GM12865 (cell line): Measurements from ENCODE around the gene MFNG.
"Not testable (repeated sequence)": the region's sequence is repeated elsewhere in the genome, so short reads cannot be mapped to it uniquely, and the experiment has no call there.

Source experiments
- DNase-seq: peaks from one replicate; pipeline ENCODE4 v3.0.0; 2010; ENCODE audit warnings: low read depth
- H3K4me3 ChIP-seq: 2 replicates; pipeline ENCODE4 v1.5.1; 2011; ENCODE audit warnings: mild to moderate bottlenecking, low read depth, low read length, control low read depth
- TF ChIP-seq, protein P1 (sequence below): IDR thresholded peaks from 2 replicates; pipeline ENCODE4 v1.5.1; 2011; ENCODE audit warnings: low read length, control low read depth, low read depth, inconsistent platforms; ENCODE audit not compliant: insufficient read depth; ENCODE audit errors: missing control alignments

The MFNG gene

DNA sequence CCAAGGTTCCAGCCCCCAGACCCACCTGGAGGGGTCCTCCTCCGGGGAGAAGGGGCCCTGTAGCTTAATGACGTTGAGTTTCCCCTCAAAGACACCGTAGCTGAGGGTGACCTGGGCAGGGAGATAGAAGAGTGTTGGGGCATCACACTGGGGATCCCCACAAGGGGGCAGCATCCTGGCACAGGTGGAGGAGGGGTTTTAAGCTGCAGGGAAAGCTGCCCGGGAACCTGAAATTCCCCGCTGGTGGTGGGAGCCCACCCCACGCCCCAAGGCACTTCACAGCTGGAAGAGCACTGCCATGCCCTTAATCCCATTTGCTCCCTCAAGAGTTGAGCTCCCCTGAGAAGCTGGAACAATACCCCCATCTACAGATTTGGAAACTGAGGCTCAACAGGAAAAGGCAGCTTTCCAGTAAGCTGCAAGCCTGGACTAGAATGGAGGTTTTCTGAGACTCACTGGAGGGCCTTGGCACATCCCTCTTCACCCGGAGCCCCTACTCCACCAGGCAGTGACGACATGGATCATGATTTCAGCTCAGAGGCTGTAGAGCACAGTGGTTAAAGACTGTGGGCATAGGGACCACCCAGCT lies 13.7 kb downstream of the MFNG start:
- no peak overlapping the region for H3K4me3 ChIP-seq
- peak; percentile 44 for DNase-seq
- TF ChIP-seq, protein P1, sequence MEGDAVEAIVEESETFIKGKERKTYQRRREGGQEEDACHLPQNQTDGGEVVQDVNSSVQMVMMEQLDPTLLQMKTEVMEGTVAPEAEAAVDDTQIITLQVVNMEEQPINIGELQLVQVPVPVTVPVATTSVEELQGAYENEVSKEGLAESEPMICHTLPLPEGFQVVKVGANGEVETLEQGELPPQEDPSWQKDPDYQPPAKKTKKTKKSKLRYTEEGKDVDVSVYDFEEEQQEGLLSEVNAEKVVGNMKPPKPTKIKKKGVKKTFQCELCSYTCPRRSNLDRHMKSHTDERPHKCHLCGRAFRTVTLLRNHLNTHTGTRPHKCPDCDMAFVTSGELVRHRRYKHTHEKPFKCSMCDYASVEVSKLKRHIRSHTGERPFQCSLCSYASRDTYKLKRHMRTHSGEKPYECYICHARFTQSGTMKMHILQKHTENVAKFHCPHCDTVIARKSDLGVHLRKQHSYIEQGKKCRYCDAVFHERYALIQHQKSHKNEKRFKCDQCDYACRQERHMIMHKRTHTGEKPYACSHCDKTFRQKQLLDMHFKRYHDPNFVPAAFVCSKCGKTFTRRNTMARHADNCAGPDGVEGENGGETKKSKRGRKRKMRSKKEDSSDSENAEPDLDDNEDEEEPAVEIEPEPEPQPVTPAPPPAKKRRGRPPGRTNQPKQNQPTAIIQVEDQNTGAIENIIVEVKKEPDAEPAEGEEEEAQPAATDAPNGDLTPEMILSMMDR, result peak; percentile 59

DNA sequence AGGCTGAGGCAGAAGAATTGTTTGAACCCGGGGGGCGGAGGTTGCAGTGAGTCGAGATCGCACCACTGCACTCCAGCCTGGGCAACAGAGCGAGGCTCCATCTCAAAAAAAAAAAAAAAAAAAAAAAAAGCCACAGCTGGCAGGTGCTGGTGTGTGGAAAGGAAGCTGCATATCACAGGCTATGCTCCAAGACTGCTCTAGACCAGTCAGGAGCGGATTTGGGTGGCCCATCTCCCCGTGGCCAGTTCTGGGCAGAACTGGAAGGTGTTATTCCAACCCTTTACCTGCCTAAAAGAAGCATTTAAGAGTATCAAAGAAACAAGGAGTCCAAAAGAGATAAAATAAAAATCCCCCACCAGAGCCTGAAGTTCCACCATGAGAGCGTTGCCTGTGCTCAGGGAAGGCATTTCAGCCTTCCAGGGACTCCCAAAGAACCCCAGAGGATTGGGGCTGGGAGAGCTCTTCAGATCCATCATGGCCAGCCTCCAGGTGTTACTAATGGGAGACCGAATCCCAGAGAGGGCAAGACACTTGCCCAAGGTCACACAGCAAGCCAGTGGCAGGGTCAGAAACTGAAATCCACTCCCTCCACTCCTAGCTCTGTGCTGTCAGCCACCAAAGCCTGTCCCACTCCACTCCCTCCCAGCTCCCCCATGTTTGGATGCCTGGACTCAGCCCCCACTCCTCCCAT lies 14.3 kb downstream of the MFNG start:
- DNase-seq, result no peak
- TF ChIP-seq, protein P1, result no peak
- no peak overlapping the region for H3K4me3 ChIP-seq

DNA sequence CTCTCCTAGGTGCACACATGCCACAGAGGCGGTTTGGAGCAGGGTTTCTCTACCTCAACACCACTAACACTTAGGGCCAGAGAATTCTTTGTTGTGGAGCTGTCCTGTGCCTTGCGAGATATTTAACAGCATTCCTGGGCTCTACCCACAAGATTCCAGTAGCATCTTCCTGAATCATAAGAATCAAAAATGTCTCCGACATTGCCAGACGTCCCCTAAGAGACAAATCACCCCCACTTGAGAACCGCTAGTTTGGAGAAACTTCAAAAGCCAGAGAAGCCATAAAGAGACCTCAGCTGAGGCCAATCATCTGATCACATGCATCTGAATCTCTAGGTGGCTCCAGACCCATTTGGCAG lies 16.1 kb downstream of the MFNG start:
- no peak overlapping the region for H3K4me3 ChIP-seq
- TF ChIP-seq, protein P1, result no peak
- no peak for DNase-seq

DNA sequence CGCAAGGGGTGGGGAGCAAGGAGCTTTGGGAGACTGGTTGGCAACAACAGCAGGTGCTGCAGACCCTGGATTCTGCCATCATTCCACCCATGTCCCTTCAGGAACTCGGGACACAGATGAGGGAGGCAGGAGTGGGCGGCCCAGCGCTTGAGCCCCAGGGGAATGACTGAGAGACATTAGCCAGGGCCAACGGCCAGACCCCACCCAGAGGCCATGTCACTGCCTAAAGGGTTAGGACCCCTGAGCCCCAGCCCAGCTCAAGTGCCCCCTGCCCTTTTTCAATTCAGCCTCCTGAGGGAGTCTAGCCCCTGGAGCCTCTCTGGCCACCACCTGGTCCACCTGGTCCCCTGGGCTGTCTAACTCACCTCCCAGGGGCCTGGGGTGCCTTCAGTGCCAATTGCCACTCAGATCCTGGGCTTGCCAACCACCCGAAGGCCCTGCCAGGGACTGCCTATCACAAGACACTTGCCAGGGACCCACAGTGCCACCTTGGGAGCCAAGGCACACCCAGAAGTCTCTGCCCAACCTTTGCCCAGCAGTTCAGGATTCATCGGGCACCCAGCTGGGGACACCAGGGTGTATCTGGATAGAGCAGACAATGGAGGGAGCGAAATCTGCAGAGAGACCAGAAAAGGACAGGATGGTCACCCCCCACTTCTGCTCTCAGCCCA lies 16.6 kb downstream of the MFNG start:
- TF ChIP-seq, protein P1, result no peak
- H3K4me3 ChIP-seq, result no peak overlapping the region
- DNase-seq, result no peak

DNA sequence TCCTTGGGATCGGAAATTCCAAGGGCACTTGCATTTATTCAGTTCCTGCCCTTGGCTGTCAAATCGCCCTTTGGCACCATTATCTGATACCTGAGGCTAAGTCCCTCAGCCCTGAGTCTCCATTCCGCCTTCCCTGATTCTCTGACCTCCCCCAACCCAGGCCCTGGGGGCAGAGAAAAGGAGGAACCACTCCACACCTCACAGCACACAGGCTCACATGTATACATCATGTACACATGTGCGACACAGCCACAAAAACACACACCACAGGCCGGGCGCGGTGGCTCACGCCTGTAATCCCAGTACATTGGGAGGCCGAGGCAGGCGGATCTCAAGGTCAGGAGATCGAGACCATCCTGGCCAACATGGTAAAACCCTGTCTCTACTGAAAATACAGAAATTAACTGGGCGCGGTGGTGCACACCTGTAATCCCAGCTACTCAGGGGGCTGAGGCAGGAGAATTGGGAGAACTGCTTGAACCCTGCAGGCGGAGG lies 17.9 kb downstream of the MFNG start:
- not testable (repeated sequence) for DNase-seq, H3K4me3 ChIP-seq

DNA sequence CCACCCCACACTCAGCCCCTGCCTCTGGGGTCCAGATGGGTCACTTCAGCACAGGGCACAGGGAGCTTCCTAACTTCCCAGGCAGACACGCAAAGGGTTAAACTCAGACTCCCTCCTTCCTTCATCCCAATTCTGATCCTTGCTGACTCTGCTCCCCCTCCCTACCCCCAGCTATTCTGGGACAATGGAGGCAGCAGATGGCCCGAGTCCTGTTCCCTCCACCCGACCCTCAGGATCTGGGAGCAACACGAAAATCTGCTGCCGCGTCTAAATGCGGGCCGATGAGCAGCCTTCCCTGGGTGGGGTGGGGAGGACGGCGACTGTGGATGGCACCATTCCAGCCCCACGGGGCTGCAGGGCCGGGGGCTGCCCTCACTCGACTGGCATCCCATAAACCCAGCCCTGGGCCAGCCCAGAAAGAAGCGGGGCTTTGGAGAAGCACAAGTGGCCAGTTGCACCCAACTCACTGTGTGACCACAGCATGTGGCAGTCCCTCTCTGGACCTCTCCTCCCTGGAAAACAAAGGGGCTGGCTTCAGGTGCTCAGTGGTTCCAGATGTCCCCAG lies 18.7 kb downstream of the MFNG start:
- TF ChIP-seq, protein P1, result no peak
- DNase-seq, result no peak
- H3K4me3 ChIP-seq, result no peak overlapping the region

DNA sequence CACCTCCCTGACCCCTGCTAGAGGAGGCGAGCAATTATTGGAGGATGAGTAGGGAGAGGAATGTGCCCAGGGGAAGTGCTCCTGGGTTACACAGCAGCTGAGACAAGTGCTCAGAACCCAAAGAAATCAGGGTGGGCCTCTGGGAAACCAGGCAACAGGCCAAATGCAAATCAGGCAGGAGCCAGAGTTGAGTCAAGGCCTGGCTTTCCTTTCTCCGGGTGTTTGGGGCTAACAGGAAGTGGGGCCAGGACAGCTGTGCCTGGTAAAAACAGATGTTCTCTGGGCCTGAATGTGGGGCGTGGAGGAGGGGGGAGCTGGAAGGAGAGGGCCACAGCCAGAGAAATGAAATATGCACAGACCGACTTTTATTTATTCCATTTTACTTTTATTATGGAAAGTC lies 22.0 kb downstream of the MFNG start:
- H3K4me3 ChIP-seq, result no peak overlapping the region
- TF ChIP-seq, protein P1, result no peak
- DNase-seq, result peak; percentile 78
